SK-N-MC (cell line): Measurements from ENCODE around the gene PCGF3.

Source experiments
- DNase-seq: peaks from one replicate; pipeline ENCODE4 v3.0.0-alpha.2; 2011; ENCODE audit warnings: low read depth, low spot score
- H3K27ac ChIP-seq: fragments of 200-600 bp; sonication (generic); 2 replicates; pipeline ENCODE4 v1.5.1; 2016; ENCODE audit warnings: mixed run types
- H3K36me3 ChIP-seq: fragments of 200-600 bp; sonication (generic); 2 replicates; pipeline ENCODE4 v1.6.1; 2017; ENCODE audit warnings: antibody characterized with exemption, low read length, mixed read lengths; ENCODE audit not compliant: insufficient read depth
- H3K4me3 ChIP-seq: fragments of 200-600 bp; sonication (generic); 2 replicates; pipeline ENCODE4 v1.5.1; 2016
- H3K9ac ChIP-seq: fragments of 200-600 bp; sonication (generic); 2 replicates; pipeline ENCODE4 v1.8.0; 2017; ENCODE audit warnings: mixed run types, mixed read lengths; ENCODE audit not compliant: insufficient read length
- H3K9me3 ChIP-seq: fragments of 200-600 bp; sonication (generic); 2 replicates; pipeline ENCODE4 v1.6.1; 2017; ENCODE audit warnings: low read depth, mild to moderate bottlenecking, antibody characterized with exemption, low read length, moderate library complexity, mixed read lengths
- EZH2 ChIP-seq: fragments of 200-600 bp; sonication (generic); IDR thresholded peaks from one replicate; pipeline ENCODE4 v1.6.1; 2017; ENCODE audit warnings: antibody characterized with exemption
- FOXP2 ChIP-seq: optimal IDR thresholded peaks from 2 replicates; pipeline ENCODE3; 2011; ENCODE audit warnings: mild to moderate bottlenecking, moderate library complexity; ENCODE audit not compliant: insufficient read depth; ENCODE audit errors: extremely low read length, control extremely low read depth
- POLR2AphosphoS5 ChIP-seq: IDR thresholded peaks from 2 replicates; pipeline ENCODE4 v1.6.1; 2012; ENCODE audit warnings: mild to moderate bottlenecking, low read depth, low read length, borderline replicate concordance

The PCGF3 gene

GRCh38 chr4:764405-765169, 59.0 kb downstream of the PCGF3 start:
- Histone ChIP-seq H3K4me3 (no peak overlapping the region), H3K9me3 (no peaks in the 10 kb centered on the region), H3K9ac (no peak overlapping the region), H3K36me3 (peaks cover 89% of the 10 kb centered on the region), H3K27ac (0 out of 2 replicates have a peak overlapping the region, but pooled peaks have one; percentile 77)
- DNase-seq, result no peak
- TF ChIP-seq POLR2AphosphoS5 (no peak), FOXP2 (no peak), EZH2 (no peak)

- no peak for TF ChIP-seq EZH2
- no peak for TF ChIP-seq POLR2AphosphoS5
- no peak for TF ChIP-seq FOXP2
- Histone ChIP-seq H3K4me3 (no peak overlapping the region), H3K27ac (peak overlapping the region; percentile 77), H3K9ac (no peak overlapping the region), H3K9me3 (no peaks in the 10 kb centered on the region), H3K36me3 (peaks cover 87% of the 10 kb centered on the region)
- DNase-seq, result no peak
Measured at GRCh38 chr4:766152-766515, 60.5 kb downstream of the PCGF3 start.

- peaks cover 86% of the 10 kb centered on the region for H3K36me3 ChIP-seq
- H3K9ac ChIP-seq, result no peak overlapping the region
- no peak overlapping the region for H3K4me3 ChIP-seq
- no peaks in the 10 kb centered on the region for H3K9me3 ChIP-seq
- TF ChIP-seq EZH2, result no peak
- no peak for TF ChIP-seq POLR2AphosphoS5
- TF ChIP-seq FOXP2, result no peak
- H3K27ac ChIP-seq, result peak overlapping the region; percentile 77
- DNase-seq, result no peak
Measured at GRCh38 chr4:766559-767283, 61.1 kb downstream of the PCGF3 start.

- Histone ChIP-seq H3K4me3 (no peak overlapping the region), H3K9me3 (no peaks in the 10 kb centered on the region), H3K9ac (no peak overlapping the region), H3K36me3 (peaks cover 72% of the 10 kb centered on the region), H3K27ac (peak overlapping the region; percentile 77)
- TF ChIP-seq POLR2AphosphoS5 (no peak; the same call in 1 of the 2 replicates), FOXP2 (no peak), EZH2 (no peak)
- no peak for DNase-seq
Measured at GRCh38 chr4:768076-768475, 62.4 kb downstream of the PCGF3 start.

- H3K9ac ChIP-seq, result no peak overlapping the region
- DNase-seq, result no peak
- no peak overlapping the region for H3K4me3 ChIP-seq
- H3K27ac ChIP-seq, result peak overlapping the region; percentile 14; the same call in 1 of the 2 replicates
- TF ChIP-seq FOXP2 (no peak), POLR2AphosphoS5 (no peak), EZH2 (no peak)
- peaks cover 63% of the 10 kb centered on the region for H3K36me3 ChIP-seq
- H3K9me3 ChIP-seq, result no peaks in the 10 kb centered on the region
Measured at GRCh38 chr4:768995-769394, 63.4 kb downstream of the PCGF3 start.

GRCh38 chr4:769511-769910, 63.9 kb downstream of the PCGF3 start:
- Histone ChIP-seq H3K36me3 (peaks cover 60% of the 10 kb centered on the region), H3K27ac (0 out of 2 replicates have a peak overlapping the region, but pooled peaks have one; percentile 16), H3K9me3 (no peaks in the 10 kb centered on the region), H3K4me3 (no peak overlapping the region), H3K9ac (no peak overlapping the region)
- no peak for TF ChIP-seq POLR2AphosphoS5
- DNase-seq, result no peak

- Histone ChIP-seq H3K9me3 (no peaks in the 10 kb centered on the region), H3K27ac (0 out of 2 replicates have a peak overlapping the region, but pooled peaks have one; percentile 16), H3K4me3 (no peak overlapping the region), H3K9ac (no peak overlapping the region), H3K36me3 (peaks cover 60% of the 10 kb centered on the region)
- DNase-seq, result no peak
- TF ChIP-seq POLR2AphosphoS5, result no peak
Measured at GRCh38 chr4:770022-770421, 64.4 kb downstream of the PCGF3 start.

GRCh38 chr4:771464-771863, 65.8 kb downstream of the PCGF3 start:
- H3K9ac ChIP-seq, result no peak overlapping the region
- no peak overlapping the region for H3K4me3 ChIP-seq
- TF ChIP-seq FOXP2 (no peak), EZH2 (no peak), POLR2AphosphoS5 (no peak)
- no peak for DNase-seq
- peak overlapping the region; percentile 19; the same call in 1 of the 2 replicates for H3K27ac ChIP-seq
- H3K9me3 ChIP-seq, result no peaks in the 10 kb centered on the region
- peaks cover 63% of the 10 kb centered on the region for H3K36me3 ChIP-seq

GRCh38 chr4:772118-772517, 66.5 kb downstream of the PCGF3 start:
- DNase-seq, result no peak
- Histone ChIP-seq H3K27ac (0 out of 2 replicates have a peak overlapping the region, but pooled peaks have one; percentile 19), H3K4me3 (no peak overlapping the region), H3K9me3 (no peaks in the 10 kb centered on the region), H3K36me3 (peaks cover 62% of the 10 kb centered on the region), H3K9ac (no peak overlapping the region)
- TF ChIP-seq FOXP2 (no peak), POLR2AphosphoS5 (no peak), EZH2 (no peak)
